ENCODE data around the gene FUT6. TPM values are rescaled to one million over a fixed set of nuclear protein-coding genes. Genes with fewer than 3 reads are reported as not detected.

FUT6 gene
- total and polyA plus RNA-seq, 2 donors from 2014 or later = 13.0 to 58.4 TPM

DNA sequence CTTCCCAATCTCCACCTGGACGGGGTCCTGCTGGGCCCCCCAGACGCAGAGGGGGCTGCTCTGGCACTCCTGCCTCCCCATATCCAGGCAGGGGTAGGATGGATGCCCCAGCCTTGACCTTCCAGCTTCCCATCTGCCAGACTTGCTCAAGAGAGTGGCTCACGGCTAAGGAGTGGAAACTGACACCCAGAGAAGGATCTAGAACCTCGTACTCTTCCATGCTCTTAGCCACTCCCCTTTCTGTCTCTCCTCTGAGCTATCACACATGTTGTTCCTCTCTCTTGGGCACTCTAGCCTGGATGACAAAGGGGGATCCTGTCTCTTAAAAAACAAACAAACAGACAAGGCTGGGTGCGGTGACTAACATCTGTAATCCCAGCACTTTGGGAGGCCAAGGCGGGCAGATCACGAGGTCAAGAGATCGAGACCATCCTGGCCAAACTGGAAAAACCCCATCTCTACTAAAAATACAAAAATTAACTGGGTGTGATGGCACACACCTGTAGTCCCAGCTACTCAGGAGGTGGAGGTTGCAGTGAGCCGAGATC is 43.0 kb upstream of the FUT6 start:
- no peak overlapping the region for H3K9ac ChIP-seq (ENCODE audit: low read length in 3 of 3)
- DNase-seq (no peak), FAIRE-seq (no peak)
- H3K27me3 ChIP-seq (ENCODE audit: control insufficient read depth, insufficient read depth, low read length) = no peaks in the 10 kb centered on the region
- peaks cover 0 to 5% (median 4%) of the 10 kb centered on the region in 3 donors for H3K4me1 ChIP-seq (ENCODE audit: control insufficient read depth in 2 of 3, insufficient read depth in 2 of 3, low read depth in 1 of 3, low read length in 3 of 3)
- no peaks in the 10 kb centered on the region for H3K36me3 ChIP-seq (ENCODE audit: control insufficient read depth in 2 of 3, insufficient read depth in 3 of 3, low read length in 3 of 3)
- H3K27ac ChIP-seq (ENCODE audit: low read depth in 2 of 2, low read length in 2 of 2) = no peak overlapping the region
- H3K4me3 ChIP-seq (ENCODE audit: low read length in 3 of 3) = no peak overlapping the region
- TF ChIP-seq, protein P1, sequence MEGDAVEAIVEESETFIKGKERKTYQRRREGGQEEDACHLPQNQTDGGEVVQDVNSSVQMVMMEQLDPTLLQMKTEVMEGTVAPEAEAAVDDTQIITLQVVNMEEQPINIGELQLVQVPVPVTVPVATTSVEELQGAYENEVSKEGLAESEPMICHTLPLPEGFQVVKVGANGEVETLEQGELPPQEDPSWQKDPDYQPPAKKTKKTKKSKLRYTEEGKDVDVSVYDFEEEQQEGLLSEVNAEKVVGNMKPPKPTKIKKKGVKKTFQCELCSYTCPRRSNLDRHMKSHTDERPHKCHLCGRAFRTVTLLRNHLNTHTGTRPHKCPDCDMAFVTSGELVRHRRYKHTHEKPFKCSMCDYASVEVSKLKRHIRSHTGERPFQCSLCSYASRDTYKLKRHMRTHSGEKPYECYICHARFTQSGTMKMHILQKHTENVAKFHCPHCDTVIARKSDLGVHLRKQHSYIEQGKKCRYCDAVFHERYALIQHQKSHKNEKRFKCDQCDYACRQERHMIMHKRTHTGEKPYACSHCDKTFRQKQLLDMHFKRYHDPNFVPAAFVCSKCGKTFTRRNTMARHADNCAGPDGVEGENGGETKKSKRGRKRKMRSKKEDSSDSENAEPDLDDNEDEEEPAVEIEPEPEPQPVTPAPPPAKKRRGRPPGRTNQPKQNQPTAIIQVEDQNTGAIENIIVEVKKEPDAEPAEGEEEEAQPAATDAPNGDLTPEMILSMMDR (IDR thresholded peaks at IDR 0.05; ENCODE audit: borderline replicate concordance, extremely low read depth, insufficient read depth) = no peak
- intact Hi-C loops (cut with DNase I) = no loop called here
- no peaks in the 10 kb centered on the region for H3K9me3 ChIP-seq (ENCODE audit: control insufficient read depth in 2 of 3, insufficient read depth in 1 of 3, low read length in 3 of 3)

GRCh38 chr19:5881543-5882299 is 42.2 kb upstream of the FUT6 start:
- H3K9ac ChIP-seq (ENCODE audit: low read length in 3 of 3) = no peak overlapping the region
- H3K9me3 ChIP-seq (ENCODE audit: control insufficient read depth in 2 of 3, insufficient read depth in 1 of 3, low read length in 3 of 3) = no peaks in the 10 kb centered on the region
- no peak overlapping the region for H3K4me3 ChIP-seq (ENCODE audit: low read length in 3 of 3)
- peaks cover 0 to 5% (median 4%) of the 10 kb centered on the region in 3 donors for H3K4me1 ChIP-seq (ENCODE audit: control insufficient read depth in 2 of 3, insufficient read depth in 2 of 3, low read depth in 1 of 3, low read length in 3 of 3)
- DNase-seq (peak in 4 of 5 donors; percentile 58 to 72 (median 68)), FAIRE-seq (no peak)
- no peaks in the 10 kb centered on the region for H3K27me3 ChIP-seq (ENCODE audit: control insufficient read depth, insufficient read depth, low read length)
- TF ChIP-seq, protein P1 (IDR thresholded peaks at IDR 0.05; ENCODE audit: borderline replicate concordance, extremely low read depth, insufficient read depth) = no peak
- intact Hi-C loops (cut with DNase I) = no loop called here
- no peak overlapping the region for H3K27ac ChIP-seq (ENCODE audit: low read depth in 2 of 2, low read length in 2 of 2)
- H3K36me3 ChIP-seq (ENCODE audit: control insufficient read depth in 2 of 3, insufficient read depth in 3 of 3, low read length in 3 of 3) = no peaks in the 10 kb centered on the region

DNA sequence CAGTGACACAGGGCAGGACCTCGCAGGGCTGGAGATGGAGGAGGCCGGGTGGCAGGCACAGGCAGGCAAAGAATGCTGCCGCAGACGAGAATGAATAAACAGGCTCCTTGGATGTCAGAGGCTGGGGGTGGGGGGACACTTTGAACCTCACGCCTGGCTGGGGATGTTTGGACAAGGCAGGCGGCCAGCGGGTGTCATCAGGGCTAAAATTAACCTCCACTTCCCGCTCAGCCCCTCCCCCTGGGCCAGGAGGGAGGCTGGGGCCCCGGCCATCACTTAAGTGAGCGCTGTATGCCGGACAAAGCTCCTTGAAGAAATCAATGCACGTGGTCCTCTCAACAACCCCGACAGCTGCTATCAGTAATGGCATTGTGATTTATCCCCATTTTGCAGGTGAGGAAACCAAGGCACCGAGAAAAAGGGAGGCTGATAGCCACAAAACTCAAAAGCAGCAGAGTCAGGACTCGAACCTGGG is 41.1 kb upstream of the FUT6 start:
- FAIRE-seq (no peak), DNase-seq (peak; percentile 75 to 91 (median 87))
- H3K9ac ChIP-seq (ENCODE audit: low read length in 3 of 3) = peak overlapping the region in 1 of 3 donors; percentile 16
- intact Hi-C loops (cut with DNase I) = no loop called here
- peak overlapping the region; percentile 72 to 83 for H3K27ac ChIP-seq (ENCODE audit: low read depth in 2 of 2, low read length in 2 of 2)
- peaks cover 0 to 7% (median 5%) of the 10 kb centered on the region in 3 donors for H3K4me1 ChIP-seq (ENCODE audit: control insufficient read depth in 2 of 3, insufficient read depth in 2 of 3, low read depth in 1 of 3, low read length in 3 of 3)
- no peaks in the 10 kb centered on the region for H3K36me3 ChIP-seq (ENCODE audit: control insufficient read depth in 2 of 3, insufficient read depth in 3 of 3, low read length in 3 of 3)
- H3K4me3 ChIP-seq (ENCODE audit: low read length in 3 of 3) = peak overlapping the region in 1 of 3 donors; percentile 13
- TF ChIP-seq, protein P1 (IDR thresholded peaks at IDR 0.05; ENCODE audit: borderline replicate concordance, extremely low read depth, insufficient read depth) = no peak
- no peaks in the 10 kb centered on the region for H3K27me3 ChIP-seq (ENCODE audit: control insufficient read depth, insufficient read depth, low read length)
- H3K9me3 ChIP-seq (ENCODE audit: control insufficient read depth in 2 of 3, insufficient read depth in 1 of 3, low read length in 3 of 3) = no peaks in the 10 kb centered on the region
